ENCODE data around the gene HOXA3.

The HOXA3 gene

GRCh38 chr7:27101957-27102580, 50.3 kb downstream of the HOXA3 start:
- DNase-seq (ENCODE audit: low spot score): no peak

DNA sequence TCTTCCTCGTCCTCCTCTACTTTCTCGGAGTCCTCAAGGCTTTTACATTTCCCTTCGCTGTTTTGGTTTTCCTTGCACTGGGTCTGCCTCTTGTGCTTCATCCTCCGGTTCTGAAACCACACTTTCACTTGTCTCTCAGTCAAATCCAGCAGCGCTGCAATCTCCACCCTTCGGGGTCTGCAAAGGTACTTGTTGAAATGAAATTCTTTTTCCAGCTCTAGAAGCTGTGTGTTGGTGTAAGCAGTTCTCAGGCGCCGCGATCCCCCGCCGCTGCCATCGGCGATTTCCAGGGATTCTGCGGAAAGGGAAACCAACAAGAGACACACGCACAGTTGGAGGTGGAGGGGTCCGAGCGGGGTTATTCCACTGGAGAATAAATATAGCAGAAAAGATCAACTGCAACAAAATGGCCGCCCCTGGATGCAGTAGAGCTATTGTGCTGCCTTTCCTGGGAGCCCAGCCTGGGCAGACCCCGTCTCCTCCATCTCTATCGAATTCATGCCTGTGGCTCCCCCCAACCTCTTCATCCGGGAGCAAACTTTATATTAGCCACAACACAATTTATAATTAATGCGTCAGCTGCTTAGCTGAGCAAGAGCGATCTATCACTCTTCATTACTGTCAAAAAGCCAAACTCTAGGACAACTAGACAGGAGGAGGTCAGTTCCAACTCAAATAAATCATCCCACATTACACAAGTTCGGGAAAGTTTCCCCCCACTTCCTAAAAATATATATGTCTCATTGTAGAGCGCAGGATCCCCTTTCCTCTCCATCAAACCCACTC, 51.0 kb downstream of the HOXA3 start:
- DNase-seq (ENCODE audit: low spot score): peak; percentile 57

DNA sequence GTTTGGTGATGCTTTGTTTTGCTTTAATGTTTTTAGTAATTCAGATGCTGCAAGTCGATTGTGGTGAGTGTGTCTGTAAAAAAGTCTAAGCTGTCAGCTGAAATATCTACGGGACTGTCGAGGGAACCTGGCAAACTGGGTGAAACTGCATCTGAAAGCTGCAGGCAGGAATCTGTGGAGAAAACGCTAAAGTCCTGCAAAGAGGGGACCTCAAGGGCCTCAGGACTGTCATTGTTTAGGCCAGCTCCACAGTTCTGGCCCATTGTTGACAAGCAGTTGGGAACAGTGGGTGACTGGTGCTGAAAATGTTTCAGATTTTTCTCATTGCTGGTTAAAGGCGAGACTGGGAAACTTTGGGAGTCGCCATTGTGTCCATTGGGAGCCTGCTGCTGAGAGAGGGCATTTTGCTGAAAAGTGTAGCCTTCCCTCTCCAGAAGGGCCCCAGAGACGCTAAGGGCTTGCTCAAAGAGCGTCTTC, 51.7 kb downstream of the HOXA3 start:
- DNase-seq (ENCODE audit: low spot score): no peak

DNA sequence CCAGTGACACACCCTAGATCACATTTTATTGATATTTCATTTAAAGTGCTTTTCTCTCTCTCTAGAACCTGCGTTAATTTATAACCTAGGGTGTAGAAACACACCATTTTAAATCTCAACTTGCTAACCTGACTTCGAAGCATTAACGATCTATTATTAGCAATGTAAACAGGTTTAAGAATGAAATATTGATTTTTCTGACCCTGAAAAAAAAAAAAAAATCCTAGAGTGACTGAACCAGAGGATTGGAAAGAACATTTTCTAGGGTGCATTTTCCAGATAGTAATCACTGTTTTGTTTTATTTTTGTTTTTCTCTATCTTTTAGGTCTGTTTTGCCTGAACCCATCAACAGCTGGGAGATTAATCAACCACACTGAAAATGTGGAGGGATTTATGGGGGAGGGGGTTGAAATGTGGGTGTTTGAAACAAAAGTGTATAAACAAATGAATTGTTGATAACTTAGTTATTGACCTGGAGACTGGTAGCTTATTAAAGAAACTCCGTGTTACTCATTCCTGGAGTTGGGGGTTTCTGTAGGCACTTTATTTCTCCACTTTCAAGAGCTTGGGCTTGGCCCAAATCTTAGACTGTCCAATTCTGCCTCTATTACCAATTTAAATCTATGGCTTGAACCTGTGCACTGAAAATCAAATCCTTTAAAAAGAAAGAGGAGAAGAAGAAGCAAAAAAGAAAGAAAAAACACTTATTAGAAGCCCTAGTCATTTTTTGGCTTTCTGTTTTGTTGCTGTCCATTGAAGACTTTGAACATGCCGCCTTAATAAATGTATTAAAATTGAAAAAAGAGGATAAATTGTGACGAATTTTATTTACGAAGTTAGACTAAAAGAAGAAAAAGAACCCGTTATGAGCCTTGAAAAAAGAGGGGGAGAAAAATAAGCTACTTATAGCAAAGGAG, 52.7 kb downstream of the HOXA3 start:
- DNase-seq (ENCODE audit: low spot score): no peak

GRCh38 chr7:27098578-27099451, 53.6 kb downstream of the HOXA3 start:
- DNase-seq (ENCODE audit: low spot score): no peak

GRCh38 chr7:27097686-27098577, 54.5 kb downstream of the HOXA3 start:
- DNase-seq (ENCODE audit: low spot score): no peak

DNA sequence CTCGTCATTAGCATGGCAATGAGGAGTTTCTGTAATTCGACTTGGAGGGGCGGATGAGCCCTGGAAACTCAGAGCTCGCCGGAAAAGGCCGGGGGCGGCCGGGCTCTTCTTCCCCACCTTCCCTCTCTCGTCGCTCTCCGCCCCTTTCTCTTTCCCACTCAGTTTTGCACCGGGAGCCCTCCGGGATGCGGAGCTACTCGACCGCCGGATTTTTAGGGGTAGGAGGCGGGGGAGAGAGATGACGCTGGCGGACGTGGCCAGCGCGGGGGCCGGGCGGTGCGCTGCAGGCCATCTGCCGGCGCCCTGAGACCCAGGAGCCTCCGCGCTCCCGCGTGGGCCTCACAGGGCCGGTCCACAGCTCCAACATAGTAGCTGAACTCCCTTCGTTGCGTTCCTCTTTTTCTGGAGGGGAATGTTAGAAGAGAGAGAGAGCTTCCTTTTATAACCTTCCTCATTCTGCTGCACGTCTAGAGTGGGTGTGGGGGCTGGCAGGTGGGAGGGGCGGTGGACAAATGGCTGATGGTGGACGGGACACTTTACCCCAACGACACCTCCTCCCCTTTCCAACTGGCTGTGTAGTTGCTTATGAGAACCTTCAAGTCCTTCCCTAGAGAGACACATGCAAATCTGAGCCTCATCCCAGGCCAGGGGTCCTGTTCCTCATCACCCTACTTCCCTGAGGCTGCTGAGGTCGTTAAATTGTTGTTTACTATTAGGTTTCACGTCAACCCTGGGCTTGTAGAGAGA, 55.4 kb downstream of the HOXA3 start:
- DNase-seq (ENCODE audit: low spot score): peak; percentile 72

- peak; percentile 98 for DNase-seq (ENCODE audit: low spot score)
Observed at GRCh38 chr7:27095897-27096767, 56.3 kb downstream of the HOXA3 start, which contains the start of gene HOXA1. HOXA1 (minus strand) TSS chr7:27096000; CDS start chr7:27095912, 88 bp downstream.

- DNase-seq (ENCODE audit: low spot score): no peak
Observed at GRCh38 chr7:27095050-27095896, 57.1 kb downstream of the HOXA3 start.

DNA sequence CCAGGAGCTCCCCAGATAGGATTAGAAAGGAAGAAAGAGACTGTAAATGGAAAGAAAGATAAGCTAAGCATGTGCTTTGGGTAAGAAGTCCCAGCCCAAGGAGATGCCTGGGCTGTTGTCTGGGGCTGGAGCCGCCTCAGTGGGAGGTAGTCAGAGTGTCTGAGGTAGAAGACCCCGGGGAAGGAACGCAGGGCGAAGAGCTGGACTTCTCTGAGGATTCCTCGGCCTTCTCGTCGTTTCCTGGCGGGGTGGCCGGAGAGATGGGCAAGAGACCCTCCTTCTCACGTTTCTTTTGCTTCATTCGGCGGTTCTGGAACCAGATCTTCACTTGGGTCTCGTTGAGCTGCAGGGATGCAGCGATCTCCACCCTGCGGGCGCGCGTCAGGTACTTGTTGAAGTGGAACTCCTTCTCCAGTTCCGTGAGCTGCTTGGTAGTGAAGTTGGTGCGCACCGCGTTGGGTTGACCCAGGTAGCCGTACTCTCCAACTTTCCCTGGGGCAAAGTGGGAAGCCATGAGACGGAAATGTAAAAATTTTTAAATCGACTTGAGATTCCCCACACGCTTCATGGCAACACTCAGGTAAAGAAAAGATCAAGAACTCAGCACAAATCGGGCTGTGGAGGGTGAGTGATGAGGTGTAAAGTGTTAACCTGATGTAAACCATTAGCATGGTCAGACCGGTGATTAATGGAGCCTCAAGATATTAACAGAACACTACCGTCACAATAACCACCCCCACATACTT, 57.9 kb downstream of the HOXA3 start:
- DNase-seq (ENCODE audit: low spot score): no peak

- no peak for DNase-seq (ENCODE audit: low spot score)
Observed at GRCh38 chr7:27093184-27093895, 59.0 kb downstream of the HOXA3 start.

GRCh38 chr7:27092819-27093110, 59.6 kb downstream of the HOXA3 start:
- DNase-seq (ENCODE audit: low spot score): no peak

GRCh38 chr7:27091941-27092818, 60.2 kb downstream of the HOXA3 start:
- no peak for DNase-seq (ENCODE audit: low spot score)

DNA sequence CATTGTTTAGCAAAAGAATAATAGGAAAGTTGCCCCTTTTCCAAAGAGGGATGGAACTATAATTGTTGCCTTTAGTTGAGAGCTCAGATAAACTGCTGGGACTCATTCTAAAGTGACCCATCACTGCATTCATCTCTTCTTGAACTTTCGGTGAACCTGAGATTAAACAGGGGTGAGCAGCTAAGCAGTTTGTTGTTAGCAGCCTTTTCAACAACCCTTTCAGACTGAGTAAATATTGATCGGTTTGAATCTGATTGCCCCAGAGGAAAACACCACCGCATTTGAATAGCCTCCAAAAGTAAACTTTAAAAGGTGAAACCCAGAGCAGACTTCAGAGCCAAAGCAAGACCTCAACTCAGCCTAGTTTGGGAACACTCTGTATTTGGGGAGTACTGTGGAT, 61.3 kb downstream of the HOXA3 start:
- no peak for DNase-seq (ENCODE audit: low spot score)
